ENCODE data around the gene KIF6. TPM values are rescaled to one million over a fixed set of nuclear protein-coding genes. Genes with fewer than 3 reads are reported as not detected.

KIF6 gene
- total RNA-seq, 4 donors from 2014 or later: 0.10 to 0.61 (median 0.13) TPM; not detected in 1

DNA sequence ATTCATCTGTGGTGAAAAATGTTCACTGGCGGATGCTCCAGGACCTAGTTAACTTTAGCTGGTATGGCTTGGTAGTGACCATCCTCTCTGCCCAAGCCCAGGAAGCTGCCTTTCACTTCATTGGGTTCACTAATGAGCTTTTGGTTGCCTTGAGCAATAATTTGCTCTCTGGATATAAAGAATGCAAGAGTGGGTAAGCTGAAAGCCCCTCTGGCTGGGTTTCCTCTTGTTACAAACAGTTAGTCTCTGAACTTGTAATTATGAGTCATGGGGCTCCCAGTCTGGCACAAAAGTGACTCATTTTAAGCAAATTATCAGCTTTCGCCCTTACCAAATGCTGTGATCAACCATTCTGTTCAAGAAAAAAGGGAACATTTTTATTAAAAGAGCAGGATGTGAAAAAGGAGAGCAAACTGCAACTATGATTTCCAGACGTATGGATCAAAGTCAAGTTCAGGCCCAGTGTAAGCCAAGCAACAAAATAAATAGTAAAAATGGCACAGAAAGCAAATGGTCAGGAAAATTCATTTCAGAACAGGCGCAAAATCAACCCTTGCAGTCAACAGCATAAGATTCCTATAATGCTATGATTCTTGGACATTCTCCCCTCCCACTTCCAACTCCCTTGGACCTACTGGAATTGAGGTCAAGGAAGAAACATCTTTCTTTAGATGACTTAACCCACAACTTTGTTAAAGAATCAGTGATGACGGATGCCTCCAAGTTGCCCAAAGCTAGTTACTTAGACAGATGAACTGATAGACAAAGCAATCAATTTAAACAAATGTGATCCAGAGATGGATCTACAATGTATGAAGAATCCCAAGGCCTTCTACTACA, 272.7 kb downstream of the KIF6 start:
- H3K4me3 ChIP-seq (ENCODE audit: low read depth, poor library complexity, severe bottlenecking): no peak overlapping the region
- no peak for DNase-seq (ENCODE audit: low spot score in 2 of 2)
- WGBS, 2 donors: 73 to 79% methylated on average over 5 of the region's 5 CpGs
- intact Hi-C loops (cut with DNase I; ENCODE audit: low total_unique reads): no loop called here
- TF ChIP-seq POLR2A (IDR thresholded peaks at IDR 0.05) (no peak), CTCF (IDR thresholded peaks at IDR 0.05) (no peak)

DNA sequence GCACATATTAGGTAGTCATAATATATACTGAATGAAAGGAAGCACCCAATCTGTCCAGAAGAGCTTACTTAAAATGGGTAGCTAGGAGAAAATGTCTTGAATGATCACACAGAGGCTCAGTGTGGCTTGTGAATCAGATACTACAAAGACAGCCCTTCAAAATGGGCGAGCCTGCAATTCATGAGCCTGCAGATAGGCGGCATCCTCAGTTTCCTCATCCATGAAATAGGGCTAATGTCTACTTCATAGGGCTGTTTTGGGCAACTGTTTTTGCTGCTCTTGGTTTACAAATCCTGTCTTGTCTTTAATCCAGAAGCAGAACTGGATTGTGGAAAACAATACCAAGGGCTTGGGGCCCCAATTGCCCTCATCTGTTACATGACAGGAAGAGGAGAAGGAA, 273.4 kb downstream of the KIF6 start:
- WGBS, 2 donors: 87 to 94% methylated on average over 2 of the region's 2 CpGs
- TF ChIP-seq CTCF (IDR thresholded peaks at IDR 0.05): no peak
- no peak for TF ChIP-seq POLR2A (IDR thresholded peaks at IDR 0.05)
- DNase-seq (ENCODE audit: low spot score in 2 of 2): no peak
- intact Hi-C loops (cut with DNase I; ENCODE audit: low total_unique reads): no loop called here
- no peak overlapping the region for H3K4me3 ChIP-seq (ENCODE audit: low read depth, poor library complexity, severe bottlenecking)

DNA sequence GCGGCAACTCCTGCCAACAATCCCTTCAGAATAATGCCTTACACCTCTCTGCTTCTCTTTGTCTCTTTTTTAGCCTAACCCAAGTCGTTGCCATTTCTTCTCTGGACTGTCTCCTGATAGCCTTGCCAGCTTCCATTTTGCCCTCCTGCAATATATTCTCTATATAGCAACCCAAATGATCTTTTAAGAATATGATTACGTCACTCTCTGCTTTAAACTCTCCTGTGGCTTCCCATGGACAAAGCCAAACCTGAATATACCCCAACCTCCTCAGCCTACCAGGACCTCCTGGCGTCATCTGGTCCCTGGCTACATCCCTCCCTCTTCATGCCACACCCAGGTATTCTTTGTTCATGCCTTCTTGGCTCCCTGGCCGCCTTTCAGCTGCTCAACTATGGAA, 276.2 kb downstream of the KIF6 start:
- DNase-seq (ENCODE audit: low spot score in 2 of 2): no peak
- intact Hi-C loops (cut with DNase I; ENCODE audit: low total_unique reads): no loop called here
- WGBS, 2 donors: 58 to 65% methylated on average over 5 of the region's 5 CpGs
- H3K4me3 ChIP-seq (ENCODE audit: low read depth, poor library complexity, severe bottlenecking): no peak overlapping the region
- TF ChIP-seq POLR2A (IDR thresholded peaks at IDR 0.05) (no peak), CTCF (IDR thresholded peaks at IDR 0.05) (no peak)

DNA sequence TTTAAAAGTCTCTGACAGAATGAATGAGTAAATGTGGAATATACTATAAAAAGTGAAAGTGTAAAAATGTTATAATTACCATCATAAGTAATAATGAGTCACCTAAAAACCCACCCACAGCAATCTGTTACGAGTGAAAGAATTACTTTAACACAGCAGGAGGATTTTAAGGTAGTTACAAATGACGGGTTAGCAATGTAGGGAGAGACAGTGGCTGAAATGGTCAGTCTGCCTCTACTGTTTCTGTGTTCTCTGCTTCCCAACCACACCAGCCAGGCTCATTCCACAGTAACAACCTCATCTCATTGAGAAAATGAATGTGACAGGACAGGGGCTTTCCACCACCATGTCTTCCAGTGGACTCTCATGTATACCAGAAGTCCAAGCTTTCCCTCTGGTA, 278.3 kb downstream of the KIF6 start:
- TF ChIP-seq CTCF (IDR thresholded peaks at IDR 0.05): no peak
- TF ChIP-seq POLR2A (IDR thresholded peaks at IDR 0.05): no peak
- no peak for DNase-seq (ENCODE audit: low spot score in 2 of 2)
- 56 to 75% methylated on average over 2 of the region's 2 CpGs for WGBS, 2 donors
- intact Hi-C loops (cut with DNase I; ENCODE audit: low total_unique reads): no loop called here
- no peak overlapping the region for H3K4me3 ChIP-seq (ENCODE audit: low read depth, poor library complexity, severe bottlenecking)

GRCh38 chr6:39445667-39446066, 279.5 kb downstream of the KIF6 start:
- WGBS, 2 donors: 92 to 95% methylated on average over 1 of the region's 1 CpG
- H3K4me3 ChIP-seq (ENCODE audit: low read depth, poor library complexity, severe bottlenecking): no peak overlapping the region
- DNase-seq (ENCODE audit: low spot score in 2 of 2): peak in 1 of 2 donors; percentile 54
- TF ChIP-seq CTCF (IDR thresholded peaks at IDR 0.05) (no peak), POLR2A (IDR thresholded peaks at IDR 0.05) (no peak)
- intact Hi-C loops (cut with DNase I; ENCODE audit: low total_unique reads): no loop called here
